T-cell (primary cell): ENCODE data around the gene EXOC6B. TPM values are rescaled to one million over a fixed set of nuclear protein-coding genes. Genes with fewer than 3 reads are reported as not detected.

Source experiments
- ATAC-seq, 4 experiments: fragments of 200-7000 bp in 3 of 4; fragments of 150-1000 bp in 1 of 4; cut with Tn5 transposase; replicated peaks in 1 of 4; 1 replicate in 3 of 4; 2 replicates in 1 of 4; pipeline ENCODE4 v1.10.0; 2021; ENCODE audit warnings: moderate library complexity in 3 of 4, mild to moderate bottlenecking in 2 of 4, moderate number of reproducible peaks in 1 of 4
- CTCF ChIA-PET, 2 donors: fragments of 300-600 bp; sonication (Branson Sonifier 250); formaldehyde crosslinking; loops; one replicate each; lab custom pipeline; 2022; ENCODE audit warnings: antibody characterized with exemption in 2 of 2; lab: Charles Lee
- POLR2A ChIA-PET, 2 donors: fragments of 300-600 bp; sonication (Branson Sonifier 250); formaldehyde crosslinking; loops; one replicate each; lab custom pipeline; 2022; ENCODE audit warnings: antibody characterized with exemption in 2 of 2; lab: Charles Lee
- DNase-seq, 35 experiments: peaks; one replicate each; pipeline versions ENCODE4 v3.0.0 to v3.0.0-alpha.2; 2013 to 2023
- H3K27ac ChIP-seq: one replicate; pipeline ENCODE4 v1.5.1; 2013; ENCODE audit warnings: low read length
- H3K27me3 ChIP-seq, 2 experiments: replicated peaks in 1 of 2; 1 replicate in 1 of 2; 2 replicates in 1 of 2; pipeline versions ENCODE4 v1.6.1 to v1.7.0; 2013; ENCODE audit warnings: low read length in 1 of 2, mixed read lengths in 1 of 2; ENCODE audit not compliant: control insufficient read depth in 2 of 2, insufficient read depth in 2 of 2; ENCODE audit errors: extremely low read depth in 1 of 2
- H3K36me3 ChIP-seq, 2 donors: 1 replicate in 1 of 2; 2 replicates in 1 of 2; pipeline versions ENCODE4 v1.6.1 to v1.7.0; 2013; ENCODE audit warnings: low read length in 1 of 2; ENCODE audit not compliant: control insufficient read depth in 2 of 2, insufficient read depth in 1 of 2; ENCODE audit errors: extremely low read depth in 1 of 2
- H3K4me1 ChIP-seq, 2 experiments: 1 replicate in 1 of 2; 2 replicates in 1 of 2; pipeline versions ENCODE4 v1.6.1 to v1.7.0; 2013; ENCODE audit warnings: low read length in 2 of 2, mixed read lengths in 1 of 2; ENCODE audit not compliant: insufficient read depth in 2 of 2, control insufficient read depth in 1 of 2; ENCODE audit errors: extremely low read depth in 1 of 2
- H3K4me3 ChIP-seq, 2 donors: 1 replicate in 1 of 2; 2 replicates in 1 of 2; pipeline versions ENCODE4 v1.5.1 to v1.7.0; 2013; ENCODE audit warnings: mild to moderate bottlenecking in 2 of 2, low read length in 1 of 2, moderate library complexity in 1 of 2; ENCODE audit not compliant: control insufficient read depth in 1 of 2; ENCODE audit errors: extremely low read depth in 1 of 2
- H3K9me3 ChIP-seq: 2 replicates; pipeline ENCODE4 v1.7.0; 2013
- H3K27ac Mint-ChIP-seq, 2 donors: one replicate each; pipeline ENCODE4 v1.8.0; 2020 to 2021; ENCODE audit warnings: mild to moderate bottlenecking in 2 of 2, mixed read lengths in 2 of 2
- H3K27me3 Mint-ChIP-seq, 2 donors: one replicate each; pipeline ENCODE4 v1.8.0; 2021 to 2022; ENCODE audit warnings: mixed read lengths in 2 of 2
- H3K36me3 Mint-ChIP-seq: one replicate; pipeline ENCODE4 v1.8.0; 2021; ENCODE audit warnings: mixed read lengths
- H3K4me1 Mint-ChIP-seq, 3 donors: one replicate each; pipeline ENCODE4 v1.8.0; 2020 to 2022; ENCODE audit warnings: mixed read lengths in 3 of 3, mild to moderate bottlenecking in 1 of 3
- H3K4me3 Mint-ChIP-seq, 3 donors: one replicate each; pipeline ENCODE4 v1.8.0; 2020 to 2022; ENCODE audit warnings: mild to moderate bottlenecking in 3 of 3, mixed read lengths in 3 of 3, moderate library complexity in 3 of 3
- H3K9me3 Mint-ChIP-seq, 3 donors: one replicate each; pipeline ENCODE4 v1.8.0; 2020 to 2022; ENCODE audit warnings: mixed read lengths in 3 of 3
- WGBS: methylation state at CpG from one replicate; pipeline ENCODE4 v1.1.5; 2013; ENCODE audit warnings: missing lambda C conversion rate; ENCODE audit not compliant: insufficient coverage; 5-methylcytosine and 5-hydroxymethylcytosine counted together
- total RNA-seq, 35 experiments: library from RNA in 6 of 35; stranded (reverse) in 6 of 35; fragments of 120-200 nt in 1 of 35; gene quantifications; one replicate each; pipeline versions ENCODE4 v1.2.1 to v1.2.4 and lab custom pipeline; 2013 to 2026

EXOC6B gene
- total RNA-seq, 5 donors from 2014 or later (not counting 1 experiment from before 2014, with no cell fraction given): 13.3 to 18.9 (median 16.6) TPM

DNA sequence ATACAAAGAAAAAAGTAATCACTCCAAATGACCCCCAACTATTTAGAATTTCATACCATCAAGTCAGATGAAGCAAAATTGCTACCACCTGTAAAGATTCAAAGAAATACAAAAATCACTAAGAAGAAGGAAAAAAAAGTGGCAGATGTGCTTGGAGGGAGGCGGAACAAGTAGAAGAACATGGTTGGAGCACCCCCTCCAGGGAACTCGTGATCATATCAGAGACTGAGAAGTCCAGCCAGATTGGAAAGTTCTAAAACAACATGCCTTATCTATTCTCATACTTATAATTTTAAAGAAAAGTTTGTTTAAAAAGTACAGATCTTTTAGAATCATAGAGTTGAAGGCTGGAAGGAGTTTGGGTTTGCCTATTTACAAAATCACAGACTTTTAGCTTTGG lies 564.8 kb downstream of the EXOC6B start:
- Mint-ChIP-seq H3K36me3 (no peaks in the 10 kb centered on the region), H3K4me3 (no peak overlapping the region), H3K4me1 (no peaks in the 10 kb centered on the region), H3K27me3 (no peaks in the 10 kb centered on the region), H3K27ac (no peak overlapping the region), H3K9me3 (peaks cover 0 to 4% (median 4%) of the 10 kb centered on the region in 3 donors)
- H3K4me1 ChIP-seq: no peaks in the 10 kb centered on the region
- POLR2A ChIA-PET: no interaction called here
- WGBS: no CpG with 5 or more reads among the region's 2 CpGs
- H3K27me3 ChIP-seq: no peaks in the 10 kb centered on the region
- CTCF ChIA-PET: no interaction called here
- no peak overlapping the region for H3K4me3 ChIP-seq
- no peak overlapping the region for H3K27ac ChIP-seq
- ATAC-seq (no peak), DNase-seq (no peak)
- H3K36me3 ChIP-seq: no peaks in the 10 kb centered on the region
- no peaks in the 10 kb centered on the region for H3K9me3 ChIP-seq

DNA sequence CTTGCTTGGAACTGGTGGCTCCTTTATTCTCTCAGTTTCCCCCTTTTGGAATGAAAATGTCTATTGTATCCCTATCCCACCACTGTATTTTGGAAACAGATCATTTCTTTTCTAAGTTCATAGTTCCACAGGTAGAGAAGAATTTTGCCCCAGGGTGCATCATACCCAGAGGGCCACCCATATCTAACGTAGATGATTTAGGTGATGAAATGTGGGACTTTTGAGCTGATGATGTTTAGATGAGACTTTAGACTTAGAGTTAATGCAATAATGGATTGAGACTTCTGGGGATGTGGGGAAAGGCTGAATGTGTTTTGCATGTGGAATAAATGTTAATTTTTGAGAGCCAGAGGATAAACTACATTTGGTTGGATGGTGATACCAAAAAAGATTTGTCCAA lies 570.3 kb downstream of the EXOC6B start:
- Mint-ChIP-seq H3K9me3 (peaks cover 0 to 20% (median 17%) of the 10 kb centered on the region in 3 donors), H3K4me3 (no peak overlapping the region), H3K27me3 (no peaks in the 10 kb centered on the region), H3K4me1 (no peaks in the 10 kb centered on the region), H3K36me3 (peaks cover 9% of the 10 kb centered on the region), H3K27ac (no peak overlapping the region)
- no peak for DNase-seq
- Histone ChIP-seq H3K4me3 (no peak overlapping the region), H3K27me3 (no peaks in the 10 kb centered on the region), H3K36me3 (no peaks in the 10 kb centered on the region), H3K4me1 (no peaks in the 10 kb centered on the region), H3K27ac (no peak overlapping the region), H3K9me3 (no peaks in the 10 kb centered on the region)
- ChIA-PET CTCF (no interaction called here), POLR2A (no interaction called here)
- no peak for ATAC-seq
- 100% methylated on average over 1 of the region's 1 CpG for WGBS

DNA sequence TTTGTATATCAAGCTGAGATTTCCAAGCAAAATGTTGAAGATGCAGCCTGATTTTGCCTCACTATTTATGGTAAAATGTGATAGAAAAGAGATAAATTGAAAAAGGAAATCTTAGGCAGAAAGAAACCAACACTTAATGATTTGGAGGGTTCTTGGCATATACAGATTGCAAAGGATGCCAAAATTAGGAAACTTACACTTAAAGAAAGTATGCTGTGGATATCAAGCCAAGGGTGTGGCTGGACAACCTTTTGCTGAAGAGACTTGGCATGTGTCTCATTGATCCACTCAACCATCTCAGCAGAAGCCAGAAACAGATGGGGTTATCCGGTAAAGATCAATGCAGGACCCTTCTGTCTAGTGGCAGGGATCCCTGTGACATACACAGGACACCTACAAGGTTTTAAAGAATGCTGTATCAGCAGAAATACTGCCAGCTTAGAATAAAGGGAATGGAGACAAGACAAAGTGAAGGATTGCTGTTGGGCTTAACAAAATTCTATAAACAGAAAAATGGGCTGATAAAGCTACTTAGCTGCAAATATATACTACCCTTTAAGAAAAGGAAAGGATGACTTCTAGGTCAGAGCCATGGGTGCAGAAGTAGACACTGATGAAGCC lies 570.9 kb downstream of the EXOC6B start:
- no peak for DNase-seq
- H3K36me3 Mint-ChIP-seq: peaks cover 9% of the 10 kb centered on the region
- Histone ChIP-seq H3K27ac (no peak overlapping the region), H3K4me1 (no peaks in the 10 kb centered on the region), H3K4me3 (no peak overlapping the region), H3K27me3 (no peaks in the 10 kb centered on the region), H3K9me3 (no peaks in the 10 kb centered on the region), H3K36me3 (no peaks in the 10 kb centered on the region)
- no peaks in the 10 kb centered on the region for H3K27me3 Mint-ChIP-seq
- no peak overlapping the region for H3K27ac Mint-ChIP-seq
- H3K4me3 Mint-ChIP-seq: no peak overlapping the region
- H3K4me1 Mint-ChIP-seq: no peaks in the 10 kb centered on the region
- ChIA-PET POLR2A (no interaction called here), CTCF (no interaction called here)
- no peak for ATAC-seq
- WGBS: 100% methylated on average over 1 of the region's 1 CpG
- H3K9me3 Mint-ChIP-seq: peaks cover 0 to 20% (median 17%) of the 10 kb centered on the region in 3 donors

DNA sequence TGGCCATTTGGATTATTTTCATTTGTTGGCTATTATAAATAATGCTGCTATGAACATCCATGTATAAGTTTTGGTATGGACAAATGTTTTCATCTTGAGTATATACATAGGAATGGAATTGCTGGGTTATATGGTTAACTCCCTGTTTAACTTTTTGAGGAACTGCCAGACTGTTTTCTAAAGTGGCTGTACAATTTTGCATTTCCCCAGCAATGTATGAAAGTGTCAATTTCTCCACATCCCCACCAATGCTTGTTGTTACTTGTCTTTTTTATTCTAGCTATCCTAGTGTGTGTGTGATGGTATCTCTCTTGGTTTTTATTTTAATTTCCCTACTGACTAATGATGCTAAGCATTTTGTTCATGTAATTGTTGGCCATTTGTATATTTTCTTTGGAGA lies 587.5 kb downstream of the EXOC6B start:
- Histone ChIP-seq H3K36me3 (no peaks in the 10 kb centered on the region), H3K9me3 (no peaks in the 10 kb centered on the region), H3K4me3 (no peak overlapping the region), H3K27me3 (no peaks in the 10 kb centered on the region), H3K4me1 (no peaks in the 10 kb centered on the region), H3K27ac (no peak overlapping the region)
- peaks cover 5% of the 10 kb centered on the region for H3K36me3 Mint-ChIP-seq
- CTCF ChIA-PET: no interaction called here
- peaks cover 15 to 20% (median 16%) of the 10 kb centered on the region in 3 donors for H3K4me1 Mint-ChIP-seq
- DNase-seq: no peak
- POLR2A ChIA-PET: no interaction called here
- no peak overlapping the region for H3K4me3 Mint-ChIP-seq
- H3K9me3 Mint-ChIP-seq: no peaks in the 10 kb centered on the region
- H3K27me3 Mint-ChIP-seq: no peaks in the 10 kb centered on the region
- ATAC-seq: no peak
- H3K27ac Mint-ChIP-seq: no peak overlapping the region

DNA sequence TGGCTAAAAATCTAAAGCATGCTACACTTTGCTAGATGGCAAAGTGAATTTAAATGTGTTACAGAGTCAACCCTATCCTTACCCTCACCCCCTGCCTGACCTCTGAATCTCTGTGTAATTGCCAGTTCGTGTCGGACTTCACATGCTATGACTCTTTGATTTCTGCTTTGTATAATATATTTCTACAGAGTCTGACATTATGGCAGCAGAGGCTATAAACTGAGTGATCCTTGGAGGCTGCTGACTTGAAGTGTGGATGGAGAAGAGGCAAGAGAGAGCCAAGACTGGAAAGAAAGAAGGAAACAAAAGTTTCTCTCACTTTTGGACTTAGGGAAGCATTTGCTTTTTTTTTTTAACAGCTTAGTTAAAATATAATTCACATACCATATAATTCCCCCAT lies 588.3 kb downstream of the EXOC6B start:
- Histone ChIP-seq H3K4me1 (no peaks in the 10 kb centered on the region), H3K27ac (no peak overlapping the region), H3K9me3 (no peaks in the 10 kb centered on the region), H3K36me3 (no peaks in the 10 kb centered on the region), H3K27me3 (no peaks in the 10 kb centered on the region), H3K4me3 (no peak overlapping the region)
- H3K27me3 Mint-ChIP-seq: no peaks in the 10 kb centered on the region
- DNase-seq (no peak), ATAC-seq (no peak)
- no peak overlapping the region for H3K4me3 Mint-ChIP-seq
- H3K4me1 Mint-ChIP-seq: peaks cover 15 to 20% (median 15%) of the 10 kb centered on the region in 3 donors
- no CpG with 5 or more reads among the region's 2 CpGs for WGBS
- H3K36me3 Mint-ChIP-seq: peaks cover 5% of the 10 kb centered on the region
- no peak overlapping the region for H3K27ac Mint-ChIP-seq
- no peaks in the 10 kb centered on the region for H3K9me3 Mint-ChIP-seq
- ChIA-PET POLR2A (no interaction called here), CTCF (no interaction called here)

DNA sequence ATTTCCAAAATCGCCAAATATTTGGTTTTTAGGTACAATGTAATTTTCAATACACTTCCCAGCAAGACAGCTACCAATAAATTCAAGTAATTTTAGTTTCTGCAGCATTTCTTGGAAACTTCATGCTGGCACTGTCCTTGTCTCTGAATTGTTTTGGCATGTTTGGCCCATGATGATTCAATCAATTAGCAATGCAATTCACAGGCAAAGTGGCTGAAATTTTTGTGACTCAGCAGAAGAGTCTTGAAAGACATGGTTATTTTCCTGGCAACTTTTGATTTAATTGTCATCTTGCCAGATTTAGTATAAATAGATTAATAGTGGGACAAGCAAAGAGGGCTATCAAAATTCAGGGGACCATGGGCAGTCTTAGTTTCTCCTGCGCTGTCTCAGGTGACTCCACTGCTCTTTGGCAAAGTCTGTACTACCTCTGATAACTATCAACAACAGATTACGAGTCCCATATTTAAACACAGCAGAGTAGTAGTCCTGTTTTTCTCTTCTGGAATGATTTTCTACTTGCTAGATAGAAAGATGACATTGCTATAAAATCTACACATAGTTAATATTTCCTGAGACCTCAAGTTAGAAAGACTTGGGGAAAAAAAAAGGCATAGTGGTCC lies 589.3 kb downstream of the EXOC6B start:
- no peak overlapping the region for H3K4me3 Mint-ChIP-seq
- no peak overlapping the region for H3K4me3 ChIP-seq
- no CpG with 5 or more reads among the region's 3 CpGs for WGBS
- no peaks in the 10 kb centered on the region for H3K27me3 ChIP-seq
- peaks cover 5 to 10% (median 5%) of the 10 kb centered on the region in 3 donors for H3K4me1 Mint-ChIP-seq
- no peaks in the 10 kb centered on the region for H3K27me3 Mint-ChIP-seq
- no peaks in the 10 kb centered on the region for H3K4me1 ChIP-seq
- no peak overlapping the region for H3K27ac ChIP-seq
- ATAC-seq (no peak), DNase-seq (no peak)
- no peak overlapping the region for H3K27ac Mint-ChIP-seq
- H3K36me3 ChIP-seq: no peaks in the 10 kb centered on the region
- ChIA-PET POLR2A (no interaction called here), CTCF (no interaction called here)
- no peaks in the 10 kb centered on the region for H3K9me3 Mint-ChIP-seq
- no peaks in the 10 kb centered on the region for H3K9me3 ChIP-seq
- peaks cover 5% of the 10 kb centered on the region for H3K36me3 Mint-ChIP-seq
